CD4-positive, alpha-beta memory T cell (primary cell): ENCODE results near the gene TRIM59. TPM values are rescaled to one million over a fixed set of nuclear protein-coding genes. Genes with fewer than 3 reads are reported as not detected.

ENCODE experiments used
- CTCF ChIA-PET: fragments of 350-600 bp; sonication (Branson Sonifier 250); formaldehyde crosslinking; loops from one replicate; lab custom pipeline; 2021; ENCODE audit warnings: inconsistent platforms; ENCODE audit not compliant: partially characterized antibody; lab: Charles Lee
- POLR2A ChIA-PET: fragments of 350-600 bp; sonication (Branson Sonifier 250); formaldehyde crosslinking; loops from one replicate; lab custom pipeline; 2021; ENCODE audit not compliant: partially characterized antibody; lab: Charles Lee
- DNase-seq, 5 donors: peaks; one replicate each; pipeline versions ENCODE4 v3.0.0 to v3.0.0-alpha.2; 2020 to 2022; ENCODE audit warnings: mixed read lengths in 1 of 5
- H3K27ac ChIP-seq: one replicate; pipeline ENCODE4 v1.7.0; 2013; ENCODE audit warnings: low read depth, low read length
- H3K27me3 ChIP-seq: 2 replicates; pipeline ENCODE4 v1.7.0; 2013; ENCODE audit warnings: mild to moderate bottlenecking, low read length, moderate library complexity; ENCODE audit not compliant: insufficient read depth
- H3K36me3 ChIP-seq: 2 replicates; pipeline ENCODE4 v1.7.0; 2013; ENCODE audit warnings: mild to moderate bottlenecking, low read length, moderate library complexity; ENCODE audit not compliant: insufficient read depth
- H3K4me1 ChIP-seq: 2 replicates; pipeline ENCODE4 v1.7.0; 2013; ENCODE audit warnings: mild to moderate bottlenecking, low read length, moderate library complexity; ENCODE audit not compliant: insufficient read depth
- H3K4me3 ChIP-seq, 2 donors: one replicate each; pipeline ENCODE4 v1.7.0; 2013; ENCODE audit warnings: low read length in 2 of 2, mild to moderate bottlenecking in 1 of 2
- H3K9me3 ChIP-seq, 2 donors: one replicate each; pipeline ENCODE4 v1.7.0; 2013; ENCODE audit warnings: low read length in 2 of 2, control low read depth in 1 of 2; ENCODE audit not compliant: control insufficient read depth in 1 of 2
- H3K27ac Mint-ChIP-seq, 7 donors: one replicate each; pipeline ENCODE4 v1.8.0; 2020 to 2021; ENCODE audit warnings: mixed read lengths in 7 of 7, mild to moderate bottlenecking in 6 of 7, inconsistent platforms in 3 of 7, moderate library complexity in 3 of 7
- H3K27me3 Mint-ChIP-seq, 2 donors: one replicate each; pipeline ENCODE4 v1.8.0; 2020 to 2021; ENCODE audit warnings: mixed read lengths in 2 of 2
- H3K36me3 Mint-ChIP-seq, 2 donors: one replicate each; pipeline ENCODE4 v1.8.0; 2020 to 2021; ENCODE audit warnings: mixed read lengths in 2 of 2, inconsistent platforms in 1 of 2, mild to moderate bottlenecking in 1 of 2
- H3K4me1 Mint-ChIP-seq, 4 donors: one replicate each; pipeline ENCODE4 v1.8.0; 2020 to 2021; ENCODE audit warnings: mixed read lengths in 4 of 4, mild to moderate bottlenecking in 1 of 4
- H3K4me3 Mint-ChIP-seq, 8 donors: one replicate each; pipeline ENCODE4 v1.8.0; 2020 to 2021; ENCODE audit warnings: mixed read lengths in 8 of 8, mild to moderate bottlenecking in 7 of 8, moderate library complexity in 6 of 8, inconsistent platforms in 3 of 8
- H3K9me3 Mint-ChIP-seq, 8 donors: one replicate each; pipeline ENCODE4 v1.8.0; 2020 to 2021; ENCODE audit warnings: mixed read lengths in 8 of 8, mild to moderate bottlenecking in 5 of 8, inconsistent platforms in 3 of 8, moderate library complexity in 1 of 8
- intact Hi-C: fragments of 100-400 bp; cut with micrococcal nuclease; formaldehyde crosslinking; loops from one replicate; pipeline ENCODE4 v1.15.1; 2023
- polyA plus RNA-seq, 2 donors: library from polyadenylated mRNA; unstranded; fragments of 300-500 nt; fragmentation: Illumina TruSeq; gene quantifications; one replicate each; pipeline ENCODE4 v1.2.3, GENCODE V29; 2021
- total RNA-seq, 2 experiments: library from RNA; stranded (reverse); gene quantifications; one replicate each; pipeline ENCODE4 v1.2.3, GENCODE V29; 2021

Gene TRIM59
- total and polyA plus RNA-seq, 4 experiments from 2014 or later: 21.6 to 31.5 (median 27.3) TPM

DNA sequence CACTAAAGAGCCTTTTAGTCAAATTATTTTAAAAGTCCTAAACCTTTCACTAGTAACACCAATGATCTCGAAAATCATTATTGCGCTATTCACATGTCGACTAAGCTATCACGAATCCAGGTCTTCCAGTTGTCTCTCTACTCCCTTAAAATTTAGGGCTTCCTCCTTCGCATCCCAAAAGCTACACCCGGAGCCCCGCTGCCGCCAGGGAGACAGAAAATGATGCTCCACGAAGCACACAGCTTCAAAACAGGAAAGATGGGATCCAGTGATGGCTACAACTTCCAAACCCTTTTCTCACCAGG lies 50.8 kb downstream of the TRIM59 start:
- ChIA-PET POLR2A (interaction anchor here (0.6 to 4.1 kb wide), 3 partner anchors 17 to 228 kb away, joined by 3 to 35 read pairs (median 5); partner anchors contain the start of gene TRIM59), CTCF (interaction anchor here (0.9 to 3.2 kb wide), 2 partner anchors 13 to 29 kb away, joined by 3 to 21 read pairs; no protein-coding TSS in a partner anchor)
- peaks cover 31% of the 10 kb centered on the region for H3K4me1 ChIP-seq
- no peaks in the 10 kb centered on the region for H3K9me3 ChIP-seq
- no peaks in the 10 kb centered on the region for H3K27me3 ChIP-seq
- H3K36me3 ChIP-seq: no peaks in the 10 kb centered on the region
- Mint-ChIP-seq H3K27me3 (no peaks in the 10 kb centered on the region), H3K4me3 (peak overlapping the region; percentile 91 to 100 (median 98)), H3K36me3 (peaks cover 4 to 31% of the 10 kb centered on the region in 2 donors), H3K27ac (peak overlapping the region; percentile 97 to 100 (median 99)), H3K9me3 (peaks cover 0 to 11% (median under 1%) of the 10 kb centered on the region in 8 donors), H3K4me1 (peaks cover 27 to 48% (median 35%) of the 10 kb centered on the region in 4 donors)
- intact Hi-C loops: loop anchor here (1.0 to 2.0 kb wide), 5 partner anchors 28 to 1596 kb away; partner anchors contain the start of genes KPNA4, MFSD1 and TRIM59
- no peak for DNase-seq
- H3K4me3 ChIP-seq: peak overlapping the region; percentile 68 to 86
- peak overlapping the region; percentile 91 for H3K27ac ChIP-seq

DNA sequence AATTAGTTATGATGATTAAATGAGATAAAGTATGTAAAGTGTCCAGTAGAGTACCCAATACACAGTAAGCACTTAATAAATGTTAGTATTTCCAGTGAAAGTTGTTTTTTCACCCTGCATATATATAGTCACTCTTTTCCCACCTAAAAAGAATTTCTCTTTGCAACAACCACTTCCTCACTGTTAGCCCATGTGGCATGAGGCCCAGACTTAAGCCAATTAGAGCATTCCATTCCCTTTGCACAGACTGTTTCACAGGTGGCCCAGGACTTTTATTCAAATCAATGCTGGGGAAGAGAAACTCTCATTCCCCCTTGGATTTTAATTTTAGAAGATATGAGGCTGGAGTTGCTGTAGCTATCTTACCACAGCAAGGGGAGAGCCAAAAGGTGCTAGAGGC lies 54.3 kb downstream of the TRIM59 start:
- Histone ChIP-seq H3K9me3 (no peaks in the 10 kb centered on the region), H3K4me3 (no peak overlapping the region), H3K27me3 (no peaks in the 10 kb centered on the region), H3K36me3 (no peaks in the 10 kb centered on the region), H3K27ac (no peak overlapping the region), H3K4me1 (peaks cover 15% of the 10 kb centered on the region)
- Mint-ChIP-seq H3K36me3 (peaks cover 5 to 19% of the 10 kb centered on the region in 2 donors), H3K4me3 (no peak overlapping the region), H3K27ac (peak overlapping the region in 1 of 7 donors; percentile 3), H3K9me3 (peaks cover 0 to 10% (median 0%) of the 10 kb centered on the region in 8 donors), H3K4me1 (peaks cover 20 to 24% (median 21%) of the 10 kb centered on the region in 4 donors), H3K27me3 (no peaks in the 10 kb centered on the region)
- ChIA-PET POLR2A (interaction anchor here (0.7 kb wide), 1 partner anchor 25 kb away, joined by 3 read pairs; no protein-coding TSS in a partner anchor), CTCF (interaction anchor here (2.9 kb wide), 1 partner anchor 18 kb away, joined by 12 read pairs; no protein-coding TSS in a partner anchor)
- intact Hi-C loops: no loop called here
- no peak for DNase-seq

DNA sequence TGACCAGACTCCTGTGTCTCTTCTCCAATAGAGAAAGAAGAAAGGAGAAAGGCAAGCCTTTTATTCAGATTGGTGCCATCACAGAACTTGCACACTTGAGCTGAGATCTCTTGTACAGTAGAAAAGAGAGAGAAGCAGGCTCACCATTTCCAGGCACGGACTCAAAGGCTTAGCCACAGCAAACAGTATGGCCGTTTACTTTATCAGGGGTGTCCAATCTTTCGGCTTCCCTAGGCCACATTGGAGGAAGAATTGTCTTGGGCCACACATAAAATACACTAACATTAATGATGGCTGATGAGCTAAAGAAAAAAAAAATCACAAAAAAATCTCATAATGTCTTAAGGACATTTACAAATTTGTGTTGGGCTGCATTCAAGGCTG lies 55.6 kb downstream of the TRIM59 start:
- intact Hi-C loops: no loop called here
- no peak overlapping the region for H3K27ac ChIP-seq
- no peaks in the 10 kb centered on the region for H3K36me3 ChIP-seq
- no peak overlapping the region for H3K4me3 ChIP-seq
- CTCF ChIA-PET: interaction anchor here (0.9 to 2.9 kb wide), 2 partner anchors 19 to 1730 kb away, joined by 3 to 12 read pairs; no protein-coding TSS in a partner anchor
- POLR2A ChIA-PET: no interaction called here
- DNase-seq: no peak
- H3K4me1 Mint-ChIP-seq: peaks cover 14 to 22% (median 21%) of the 10 kb centered on the region in 4 donors
- H3K9me3 ChIP-seq: no peaks in the 10 kb centered on the region
- no peak overlapping the region for H3K4me3 Mint-ChIP-seq
- H3K36me3 Mint-ChIP-seq: peaks cover 5 to 8% of the 10 kb centered on the region in 2 donors
- no peaks in the 10 kb centered on the region for H3K27me3 ChIP-seq
- no peaks in the 10 kb centered on the region for H3K27me3 Mint-ChIP-seq
- peaks cover 15% of the 10 kb centered on the region for H3K4me1 ChIP-seq
- H3K27ac Mint-ChIP-seq: no peak overlapping the region
- peaks cover 0 to under 1% (median 0%) of the 10 kb centered on the region in 8 donors for H3K9me3 Mint-ChIP-seq

DNA sequence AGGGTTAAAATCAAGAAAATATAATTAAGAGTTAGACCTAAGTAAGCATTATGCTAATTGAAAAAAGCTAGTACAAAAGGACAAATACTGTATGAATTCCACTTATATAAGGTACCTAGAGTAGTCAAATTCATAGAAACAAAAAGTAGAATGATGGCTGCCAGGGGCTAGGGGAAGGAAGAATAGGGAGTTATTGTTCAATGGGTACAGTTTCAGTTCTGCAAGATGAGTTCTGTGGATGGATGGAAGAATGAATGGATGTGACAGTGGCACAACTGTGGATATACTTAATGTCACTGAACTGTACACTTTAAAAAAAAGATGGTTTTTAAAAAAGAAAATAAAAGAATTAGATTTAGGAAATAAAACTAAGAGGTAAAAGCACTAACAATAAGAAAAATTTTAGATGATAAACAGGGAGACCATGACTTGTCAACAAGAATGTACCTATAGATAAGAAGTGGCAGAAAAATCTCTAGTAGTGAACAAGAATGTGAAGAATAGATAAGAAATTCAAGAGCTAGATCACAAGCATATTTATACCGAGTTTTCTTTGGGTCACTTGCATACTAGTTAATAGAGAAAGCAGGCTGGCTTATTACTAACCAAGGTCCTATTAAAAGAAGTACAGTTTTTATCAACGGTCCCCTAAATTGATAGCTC lies 56.1 kb downstream of the TRIM59 start:
- Histone ChIP-seq H3K27ac (no peak overlapping the region), H3K27me3 (no peaks in the 10 kb centered on the region), H3K9me3 (no peaks in the 10 kb centered on the region), H3K4me1 (peaks cover 13% of the 10 kb centered on the region), H3K4me3 (no peak overlapping the region), H3K36me3 (no peaks in the 10 kb centered on the region)
- no peaks in the 10 kb centered on the region for H3K27me3 Mint-ChIP-seq
- H3K27ac Mint-ChIP-seq: peak overlapping the region in 1 of 7 donors; percentile 18
- peaks cover 4 to 5% of the 10 kb centered on the region in 2 donors for H3K36me3 Mint-ChIP-seq
- ChIA-PET POLR2A (interaction anchor here (1.4 kb wide), 1 partner anchor 56 kb away, joined by 4 read pairs; the partner anchor contains the start of gene TRIM59), CTCF (interaction anchor here (0.9 to 2.9 kb wide), 2 partner anchors 20 to 1729 kb away, joined by 3 to 12 read pairs; no protein-coding TSS in a partner anchor)
- no peak for DNase-seq
- intact Hi-C loops: no loop called here
- H3K9me3 Mint-ChIP-seq: no peaks in the 10 kb centered on the region
- H3K4me3 Mint-ChIP-seq: no peak overlapping the region
- H3K4me1 Mint-ChIP-seq: peaks cover 10 to 19% (median 18%) of the 10 kb centered on the region in 4 donors

DNA sequence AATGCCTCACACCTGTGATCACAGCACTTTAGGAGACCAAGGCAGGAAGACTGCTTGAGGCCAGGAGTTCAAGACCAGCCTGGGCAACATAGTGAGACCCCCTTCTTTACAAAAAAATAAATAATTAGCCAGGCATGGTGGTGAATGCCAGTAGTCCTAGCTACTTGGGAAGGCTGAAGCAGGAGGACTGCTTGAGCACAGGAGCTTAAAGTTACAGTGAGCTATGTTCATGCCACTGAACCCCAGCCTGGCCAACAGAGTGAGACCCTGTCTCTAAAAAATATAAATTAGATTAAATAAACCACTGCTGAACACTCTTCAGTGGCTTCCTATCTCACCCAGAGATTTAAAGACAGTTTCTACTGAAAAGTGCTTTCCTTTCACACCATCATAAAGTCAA lies 56.8 kb downstream of the TRIM59 start:
- H3K9me3 Mint-ChIP-seq: no peaks in the 10 kb centered on the region
- H3K9me3 ChIP-seq: no peaks in the 10 kb centered on the region
- no peak overlapping the region for H3K4me3 Mint-ChIP-seq
- peaks cover 6% of the 10 kb centered on the region for H3K4me1 ChIP-seq
- no peak for DNase-seq
- intact Hi-C loops: no loop called here
- no peaks in the 10 kb centered on the region for H3K36me3 ChIP-seq
- no peak overlapping the region for H3K27ac ChIP-seq
- no peak overlapping the region for H3K27ac Mint-ChIP-seq
- no peaks in the 10 kb centered on the region for H3K27me3 ChIP-seq
- peaks cover 5 to 14% (median 13%) of the 10 kb centered on the region in 4 donors for H3K4me1 Mint-ChIP-seq
- ChIA-PET CTCF (interaction anchor here (2.9 kb wide), 1 partner anchor 20 kb away, joined by 12 read pairs; no protein-coding TSS in a partner anchor), POLR2A (interaction anchor here (1.4 kb wide), 1 partner anchor 57 kb away, joined by 4 read pairs; the partner anchor contains the start of gene TRIM59)
- peaks cover 2 to 5% of the 10 kb centered on the region in 2 donors for H3K36me3 Mint-ChIP-seq
- H3K4me3 ChIP-seq: no peak overlapping the region
- no peaks in the 10 kb centered on the region for H3K27me3 Mint-ChIP-seq

DNA sequence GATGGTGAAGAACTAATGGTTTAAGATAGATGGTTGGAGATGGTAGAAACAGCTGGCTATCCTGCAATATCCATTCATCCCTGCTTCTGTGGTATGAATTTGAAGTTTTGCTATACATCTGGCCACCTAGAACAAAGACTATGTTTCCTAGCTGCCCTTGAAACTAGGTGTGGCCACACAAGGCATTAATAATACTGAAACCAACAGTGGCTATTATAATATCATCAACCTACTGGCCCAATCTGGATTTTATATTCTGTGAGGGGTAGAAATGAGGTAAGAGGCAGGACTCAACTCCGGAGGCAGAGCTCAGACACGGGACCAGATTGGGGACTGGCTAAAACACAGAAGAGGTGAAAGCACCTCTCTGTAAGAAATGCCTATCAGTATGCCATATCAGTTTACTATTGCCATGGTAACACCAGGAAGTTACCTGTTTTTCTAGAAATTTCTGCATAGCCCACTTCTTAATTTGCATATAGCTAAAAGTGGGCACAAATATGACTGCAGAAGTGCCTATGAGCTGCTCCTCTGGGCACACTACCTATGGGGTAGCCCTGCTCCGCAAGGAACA lies 58.9 kb downstream of the TRIM59 start:
- Mint-ChIP-seq H3K9me3 (no peaks in the 10 kb centered on the region), H3K4me3 (no peak overlapping the region), H3K27me3 (no peaks in the 10 kb centered on the region), H3K27ac (peak overlapping the region in 1 of 7 donors; percentile 15), H3K36me3 (peaks cover 2 to 5% of the 10 kb centered on the region in 2 donors), H3K4me1 (peaks cover 6 to 17% (median 16%) of the 10 kb centered on the region in 4 donors)
- intact Hi-C loops: no loop called here
- H3K4me3 ChIP-seq: no peak overlapping the region
- H3K36me3 ChIP-seq: no peaks in the 10 kb centered on the region
- peaks cover 5% of the 10 kb centered on the region for H3K4me1 ChIP-seq
- CTCF ChIA-PET: interaction anchor here (1.2 kb wide), 1 partner anchor 23 kb away, joined by 3 read pairs; no protein-coding TSS in a partner anchor
- POLR2A ChIA-PET: interaction anchor here (1.0 kb wide), 1 partner anchor 9 kb away, joined by 4 read pairs; no protein-coding TSS in a partner anchor
- H3K9me3 ChIP-seq: no peaks in the 10 kb centered on the region
- H3K27ac ChIP-seq: no peak overlapping the region
- no peak for DNase-seq
- H3K27me3 ChIP-seq: no peaks in the 10 kb centered on the region
